22Rv1 (cell line): Measurements from ENCODE around the gene MARCHF10.

Source experiments
- CTCF ChIP-seq: fragments of 450-650 bp; IDR thresholded peaks from 2 replicates; pipeline ENCODE4 v1.5.1; 2017; ENCODE audit warnings: mild to moderate bottlenecking
- ZFX ChIP-seq: fragments of 450-650 bp; IDR thresholded peaks from 2 replicates; pipeline ENCODE4 v1.6.1; 2017; ENCODE audit warnings: antibody characterized with exemption, borderline replicate concordance

- TF ChIP-seq CTCF (no peak), ZFX (no peak)
These were observed 56.9 kb downstream of the MARCHF10 start for GRCh38 chr17:62751060-62751691.
